Uterus (tissue), 4 donors: Measurements from ENCODE around the gene SNX33. TPM values are rescaled to one million over a fixed set of nuclear protein-coding genes. Genes with fewer than 3 reads are reported as not detected.

ENCODE experiments used
- DNase-seq, 2 donors: peaks; one replicate each; pipeline ENCODE4 v3.0.0-alpha.2; 2019 to 2020
- H3K27ac ChIP-seq, 2 donors: fragments of 200-600 bp; sonication (generic); 1 replicate in 1 of 2; 2 replicates in 1 of 2; pipeline ENCODE4 v1.5.1; 2016 to 2018
- H3K27me3 ChIP-seq, 2 donors: fragments of 200-600 bp; sonication (generic); one replicate each; pipeline ENCODE4 v1.5.1; 2018 to 2019; ENCODE audit warnings: control low read depth in 1 of 2
- H3K36me3 ChIP-seq, 2 donors: fragments of 200-600 bp; sonication (generic); one replicate each; pipeline ENCODE4 v1.5.1; 2019; ENCODE audit warnings: control low read depth in 1 of 2
- H3K4me1 ChIP-seq, 2 donors: fragments of 200-600 bp; sonication (generic); one replicate each; pipeline ENCODE4 v1.5.1; 2018 to 2019; ENCODE audit warnings: control low read depth in 1 of 2
- H3K4me3 ChIP-seq, 2 donors: fragments of 200-600 bp; sonication (generic); 1 replicate in 1 of 2; 2 replicates in 1 of 2; pipeline ENCODE4 v1.5.1; 2018 to 2019; ENCODE audit warnings: mild to moderate bottlenecking in 1 of 2
- H3K9me3 ChIP-seq, 2 donors: fragments of 200-600 bp; sonication (generic); one replicate each; pipeline ENCODE4 v1.5.1; 2019; ENCODE audit warnings: control low read depth in 1 of 2
- POLR2A ChIP-seq, 2 donors: fragments of 450-650 bp; IDR thresholded peaks; one replicate each; pipeline ENCODE4 v1.6.1; 2016; ENCODE audit warnings: antibody characterized with exemption in 2 of 2, mild to moderate bottlenecking in 1 of 2, moderate library complexity in 1 of 2
- intact Hi-C: fragments of 100-400 bp; cut with DNase I; formaldehyde crosslinking; loops from one replicate; pipeline ENCODE4 v1.15.1; 2023; ENCODE audit warnings: low total_unique reads
- total RNA-seq, 4 donors: library from RNA; depleted of rRNA in 3 of 4; stranded (reverse); fragments of >200 nt in 3 of 4; gene quantifications; one replicate each; pipeline versions ENCODE4 v1.1.0 to v1.2.4, GENCODE V29; 2014 to 2023
- TF ChIP-seq, protein P1 (sequence below), 4 experiments: fragments of 200-600 bp in 2 of 4; fragments of 450-650 bp in 2 of 4; sonication (generic) in 2 of 4; IDR thresholded peaks; one replicate each; pipeline ENCODE4 v1.5.1; 2016 to 2019; ENCODE audit warnings: antibody characterized with exemption in 4 of 4, mild to moderate bottlenecking in 2 of 4, moderate library complexity in 1 of 4
- donor health status: DM: yes; HTN: yes; CAD: no.

Gene SNX33
- total RNA-seq, 4 donors from 2014 or later: 8.7 to 43.6 (median 28.2) TPM

DNA sequence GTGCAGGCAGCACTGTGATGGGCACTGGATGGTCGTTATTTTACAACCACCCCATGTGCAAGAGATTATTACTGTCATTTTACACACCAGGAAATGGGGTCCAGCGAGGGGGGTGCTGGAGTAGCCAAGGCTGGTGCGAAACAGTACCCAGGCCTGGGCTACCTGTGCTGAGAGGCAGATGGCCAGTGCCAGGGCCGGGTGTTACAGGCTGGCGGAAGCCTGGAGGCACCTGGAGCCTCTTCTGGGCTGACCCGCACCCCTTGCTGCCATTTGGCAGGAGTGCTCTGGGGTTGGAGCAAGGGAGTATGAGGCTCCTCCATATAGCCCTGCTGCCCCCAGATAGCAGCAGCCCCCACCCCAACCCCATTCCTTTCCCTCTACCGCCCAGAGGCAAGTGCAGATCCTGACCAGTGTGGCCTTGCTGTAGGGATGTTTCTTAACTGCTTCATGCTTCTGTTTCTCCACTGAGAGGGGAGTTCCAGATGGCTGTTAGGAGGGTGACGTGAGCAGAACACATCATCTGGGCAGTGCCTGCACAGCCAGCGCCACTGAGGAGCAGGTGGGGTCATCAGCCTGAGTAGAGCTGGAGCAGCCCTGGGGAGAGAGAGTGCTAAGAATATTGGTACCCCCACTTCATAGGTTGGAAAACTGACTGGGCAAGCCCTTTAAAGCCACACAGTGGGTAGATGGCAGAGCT, 15.3 kb downstream of the SNX33 start:
- no peak for DNase-seq
- peak overlapping the region; percentile 83 to 92 for H3K27ac ChIP-seq
- H3K4me3 ChIP-seq: no peak overlapping the region
- no peaks in the 10 kb centered on the region for H3K36me3 ChIP-seq
- peaks cover 10 to 32% of the 10 kb centered on the region in 2 donors for H3K4me1 ChIP-seq
- TF ChIP-seq, protein P1, sequence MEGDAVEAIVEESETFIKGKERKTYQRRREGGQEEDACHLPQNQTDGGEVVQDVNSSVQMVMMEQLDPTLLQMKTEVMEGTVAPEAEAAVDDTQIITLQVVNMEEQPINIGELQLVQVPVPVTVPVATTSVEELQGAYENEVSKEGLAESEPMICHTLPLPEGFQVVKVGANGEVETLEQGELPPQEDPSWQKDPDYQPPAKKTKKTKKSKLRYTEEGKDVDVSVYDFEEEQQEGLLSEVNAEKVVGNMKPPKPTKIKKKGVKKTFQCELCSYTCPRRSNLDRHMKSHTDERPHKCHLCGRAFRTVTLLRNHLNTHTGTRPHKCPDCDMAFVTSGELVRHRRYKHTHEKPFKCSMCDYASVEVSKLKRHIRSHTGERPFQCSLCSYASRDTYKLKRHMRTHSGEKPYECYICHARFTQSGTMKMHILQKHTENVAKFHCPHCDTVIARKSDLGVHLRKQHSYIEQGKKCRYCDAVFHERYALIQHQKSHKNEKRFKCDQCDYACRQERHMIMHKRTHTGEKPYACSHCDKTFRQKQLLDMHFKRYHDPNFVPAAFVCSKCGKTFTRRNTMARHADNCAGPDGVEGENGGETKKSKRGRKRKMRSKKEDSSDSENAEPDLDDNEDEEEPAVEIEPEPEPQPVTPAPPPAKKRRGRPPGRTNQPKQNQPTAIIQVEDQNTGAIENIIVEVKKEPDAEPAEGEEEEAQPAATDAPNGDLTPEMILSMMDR (IDR thresholded peaks at IDR 0.05): no peak
- TF ChIP-seq POLR2A (IDR thresholded peaks at IDR 0.05): no peak
- H3K9me3 ChIP-seq: no peaks in the 10 kb centered on the region
- H3K27me3 ChIP-seq: no peaks in the 10 kb centered on the region
- intact Hi-C loops: no loop called here

GRCh38 chr15:75663931-75664421, 16.3 kb downstream of the SNX33 start:
- Histone ChIP-seq H3K4me3 (no peak overlapping the region), H3K9me3 (no peaks in the 10 kb centered on the region), H3K27ac (no peak overlapping the region), H3K36me3 (no peaks in the 10 kb centered on the region), H3K4me1 (peaks cover 10 to 28% of the 10 kb centered on the region in 2 donors), H3K27me3 (no peaks in the 10 kb centered on the region)
- intact Hi-C loops: no loop called here
- DNase-seq: no peak
- TF ChIP-seq, protein P1 (IDR thresholded peaks at IDR 0.05): no peak
- no peak for TF ChIP-seq POLR2A (IDR thresholded peaks at IDR 0.05)

- H3K36me3 ChIP-seq: no peaks in the 10 kb centered on the region
- intact Hi-C loops: no loop called here
- H3K4me1 ChIP-seq: peaks cover 3 to 4% of the 10 kb centered on the region in 2 donors
- peak in 1 of 2 donors; percentile 70 for DNase-seq
- no peak overlapping the region for H3K4me3 ChIP-seq
- peak overlapping the region; percentile 53 to 62 for H3K27ac ChIP-seq
- no peaks in the 10 kb centered on the region for H3K9me3 ChIP-seq
- TF ChIP-seq POLR2A (IDR thresholded peaks at IDR 0.05): no peak
- TF ChIP-seq, protein P1 (IDR thresholded peaks at IDR 0.05): no peak
- no peaks in the 10 kb centered on the region for H3K27me3 ChIP-seq
Measured at GRCh38 chr15:75666823-75667501, 19.2 kb downstream of the SNX33 start.

GRCh38 chr15:75669191-75669878, 21.6 kb downstream of the SNX33 start:
- no peaks in the 10 kb centered on the region for H3K9me3 ChIP-seq
- no peak overlapping the region for H3K4me3 ChIP-seq
- intact Hi-C loops: no loop called here
- H3K27me3 ChIP-seq: no peaks in the 10 kb centered on the region
- no peaks in the 10 kb centered on the region for H3K36me3 ChIP-seq
- H3K4me1 ChIP-seq: peaks cover 7 to 25% of the 10 kb centered on the region in 2 donors
- TF ChIP-seq POLR2A (IDR thresholded peaks at IDR 0.05): no peak
- TF ChIP-seq, protein P1 (IDR thresholded peaks at IDR 0.05): no peak
- DNase-seq: no peak
- H3K27ac ChIP-seq: no peak overlapping the region

DNA sequence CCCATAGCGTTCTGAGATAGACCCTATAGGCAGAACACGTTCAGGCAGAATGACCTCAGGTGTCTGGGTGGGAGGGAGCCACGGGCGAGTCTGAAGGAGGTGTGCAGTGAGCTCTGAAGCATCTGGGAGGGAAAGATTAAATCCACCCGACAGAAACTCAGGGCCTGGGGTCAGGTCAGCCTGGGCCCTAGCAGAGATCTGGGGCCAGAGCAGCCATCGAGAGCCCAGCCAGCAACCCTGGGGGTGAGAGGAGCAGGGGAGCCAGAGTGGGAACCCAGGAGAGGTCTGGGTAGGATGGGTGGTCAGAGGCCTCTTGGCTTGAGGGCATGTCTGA, 22.1 kb downstream of the SNX33 start:
- intact Hi-C loops: no loop called here
- H3K4me1 ChIP-seq: peaks cover 7 to 25% of the 10 kb centered on the region in 2 donors

More for the DNA sequence above, 22.1 kb downstream of the SNX33 start:
- TF ChIP-seq, protein P1 (IDR thresholded peaks at IDR 0.05): no peak
- Histone ChIP-seq H3K27me3 (no peaks in the 10 kb centered on the region), H3K27ac (no peak overlapping the region), H3K4me3 (no peak overlapping the region), H3K9me3 (no peaks in the 10 kb centered on the region), H3K36me3 (no peaks in the 10 kb centered on the region)
- no peak for DNase-seq
